ENCODE measurements around the gene PACSIN1.

The PACSIN1 gene

DNA sequence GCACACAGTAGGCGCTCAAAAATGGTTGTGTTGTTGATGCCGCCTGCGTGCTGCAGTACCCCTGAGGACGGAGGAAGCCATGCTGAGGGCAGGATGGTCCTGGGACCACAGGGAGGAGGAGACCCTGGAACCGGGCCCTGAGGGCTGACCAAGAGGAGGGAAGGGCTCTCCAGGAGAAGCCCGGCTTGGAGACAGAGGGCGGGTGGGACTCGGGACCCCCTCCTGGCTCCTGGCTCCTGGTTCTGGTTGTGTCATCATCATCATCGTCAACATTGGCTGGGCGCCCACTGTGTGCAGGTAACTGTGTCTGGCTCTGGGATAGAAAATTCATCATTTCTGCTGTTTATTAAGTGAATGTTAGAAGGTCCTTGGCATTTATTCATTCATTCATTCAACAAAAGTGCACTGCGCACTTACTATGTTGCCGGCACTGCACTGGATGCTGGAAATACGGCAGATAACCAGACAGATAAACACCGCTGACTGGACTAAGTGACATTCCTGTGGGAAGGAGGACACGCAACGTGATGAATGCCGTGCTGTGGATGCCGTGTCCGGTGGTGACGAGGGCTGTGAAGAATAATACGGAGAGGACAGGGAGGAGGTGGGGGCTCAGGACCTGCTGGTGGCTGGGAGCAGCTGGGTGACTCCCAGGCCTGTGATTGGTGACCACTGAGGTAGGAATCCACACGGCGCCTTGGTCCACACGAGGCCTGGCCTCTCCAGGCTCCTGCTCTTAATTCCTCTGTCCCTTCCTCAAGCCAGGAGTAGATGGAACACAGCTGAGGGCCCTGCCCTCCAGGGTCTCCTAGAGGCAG, 55.0 kb downstream of the PACSIN1 start:
- TF ChIP-seq MYC (IDR thresholded peaks at IDR 0.05; ENCODE audit: low read depth, low read length) (no peak), CTCF (IDR thresholded peaks at IDR 0.05; ENCODE audit: low read depth, low read length) (no peak), MAX (IDR thresholded peaks at IDR 0.05; ENCODE audit: low read depth, low read length) (no peak), POLR2A (IDR thresholded peaks at IDR 0.05; ENCODE audit: extremely low read depth, insufficient read length) (no peak)
- H3K4me3 ChIP-seq (ENCODE audit: low read depth, low read length): no peak overlapping the region

DNA sequence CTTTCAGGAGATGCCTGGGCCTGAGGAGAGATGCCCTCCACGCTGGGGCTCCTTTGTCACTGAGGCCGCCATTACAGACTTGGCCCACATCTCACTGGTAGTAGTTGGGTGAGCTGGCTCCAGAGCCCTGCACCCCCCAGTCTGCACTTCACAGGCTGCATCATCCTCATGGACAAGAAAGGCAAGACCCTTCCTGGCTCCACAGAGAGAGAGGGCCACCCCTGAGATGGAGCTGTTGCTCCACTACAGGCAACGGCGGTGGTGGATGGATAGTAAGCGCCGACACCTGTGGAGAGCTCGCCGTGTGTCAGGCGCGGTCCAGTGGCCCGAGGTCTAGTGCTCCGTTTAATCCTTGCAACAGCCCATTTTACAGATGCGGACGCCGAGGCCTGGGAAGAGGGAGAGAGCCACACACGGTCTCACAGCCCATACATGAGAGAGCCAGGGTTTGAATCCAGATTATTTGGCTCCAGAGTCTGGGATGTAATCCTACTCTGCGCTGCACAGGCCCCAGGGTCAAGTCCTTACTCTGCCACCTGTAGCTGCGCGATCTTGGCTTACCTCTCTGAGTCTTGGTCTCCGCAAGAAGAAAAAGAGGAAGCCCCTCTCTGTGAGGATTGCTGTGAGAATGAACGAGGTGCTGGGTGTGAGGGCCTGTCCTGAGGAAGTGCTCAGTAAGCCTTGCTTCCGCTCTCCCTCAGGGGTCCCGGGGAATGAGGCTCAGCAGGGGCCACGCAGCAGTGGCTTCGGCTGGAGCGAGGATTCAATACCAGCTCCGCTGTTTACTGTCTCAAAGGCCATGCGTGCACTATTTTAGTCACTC, 55.8 kb downstream of the PACSIN1 start:
- TF ChIP-seq POLR2A (IDR thresholded peaks at IDR 0.05; ENCODE audit: extremely low read depth, insufficient read length): no peak
- no peak for TF ChIP-seq MYC (IDR thresholded peaks at IDR 0.05; ENCODE audit: low read depth, low read length)
- no peak for TF ChIP-seq CTCF (IDR thresholded peaks at IDR 0.05; ENCODE audit: low read depth, low read length)
- TF ChIP-seq MAX (IDR thresholded peaks at IDR 0.05; ENCODE audit: low read depth, low read length): no peak
- peak; percentile 68 for DNase-seq (ENCODE audit: low read depth)
- no peak overlapping the region for H3K4me3 ChIP-seq (ENCODE audit: low read depth, low read length)

More for the DNA sequence above, 55.0 kb downstream of the PACSIN1 start:
- DNase-seq (ENCODE audit: low read depth): no peak

- TF ChIP-seq POLR2A (IDR thresholded peaks at IDR 0.05; ENCODE audit: extremely low read depth, insufficient read length) (no peak), CTCF (IDR thresholded peaks at IDR 0.05; ENCODE audit: low read depth, low read length) (no peak), MAX (IDR thresholded peaks at IDR 0.05; ENCODE audit: low read depth, low read length) (no peak), MYC (IDR thresholded peaks at IDR 0.05; ENCODE audit: low read depth, low read length) (no peak)
- H3K4me3 ChIP-seq (ENCODE audit: low read depth, low read length): no peak overlapping the region
- no peak for DNase-seq (ENCODE audit: low read depth)
These were observed 56.9 kb downstream of the PACSIN1 start for GRCh38 chr6:34522761-34523160.

- TF ChIP-seq MAX (IDR thresholded peaks at IDR 0.05; ENCODE audit: low read depth, low read length) (no peak), CTCF (IDR thresholded peaks at IDR 0.05; ENCODE audit: low read depth, low read length) (no peak), POLR2A (IDR thresholded peaks at IDR 0.05; ENCODE audit: extremely low read depth, insufficient read length) (no peak), MYC (IDR thresholded peaks at IDR 0.05; ENCODE audit: low read depth, low read length) (no peak)
These were observed 57.7 kb downstream of the PACSIN1 start for GRCh38 chr6:34523441-34524206.

DNA sequence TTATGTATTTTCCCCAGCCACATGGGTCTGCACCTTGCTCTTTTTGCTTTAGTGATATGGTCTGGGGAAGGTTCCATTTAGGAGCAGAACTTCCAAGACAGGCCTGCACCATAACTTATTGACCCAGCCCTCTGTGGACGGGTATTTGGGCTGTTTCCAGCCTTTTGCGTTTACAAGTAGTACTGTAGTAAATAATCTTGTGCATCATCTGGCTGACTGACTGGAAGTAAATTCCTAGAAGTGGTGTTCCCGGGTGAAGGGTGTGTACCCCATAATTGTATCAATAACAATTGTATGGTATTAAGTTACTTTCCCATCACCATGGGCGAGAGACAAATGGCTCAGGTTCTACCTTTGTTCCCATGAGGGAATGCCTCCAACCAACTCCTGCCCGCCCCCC, 58.6 kb downstream of the PACSIN1 start:
- TF ChIP-seq MYC (IDR thresholded peaks at IDR 0.05; ENCODE audit: low read depth, low read length): no peak
- TF ChIP-seq MAX (IDR thresholded peaks at IDR 0.05; ENCODE audit: low read depth, low read length): no peak
- TF ChIP-seq CTCF (IDR thresholded peaks at IDR 0.05; ENCODE audit: low read depth, low read length): no peak
- no peak for TF ChIP-seq POLR2A (IDR thresholded peaks at IDR 0.05; ENCODE audit: extremely low read depth, insufficient read length)
- no peak for DNase-seq (ENCODE audit: low read depth)
- no peak overlapping the region for H3K4me3 ChIP-seq (ENCODE audit: low read depth, low read length)

More at GRCh38 chr6:34523441-34524206, 57.7 kb downstream of the PACSIN1 start:
- DNase-seq (ENCODE audit: low read depth): no peak
- H3K4me3 ChIP-seq (ENCODE audit: low read depth, low read length): no peak overlapping the region

All from NB4 (cell line).